ENCODE results near the gene PLEKHG2. TPM values are rescaled to one million over a fixed set of nuclear protein-coding genes. Genes with fewer than 3 reads are reported as not detected.
A peak's percentile ranks its signal among the peaks of the same experiment; 100 is the strongest.
"Not testable (repeated sequence)": the region's sequence is repeated elsewhere in the genome, so short reads cannot be mapped to it uniquely, and the experiment has no call there.

Gene PLEKHG2, protein sequence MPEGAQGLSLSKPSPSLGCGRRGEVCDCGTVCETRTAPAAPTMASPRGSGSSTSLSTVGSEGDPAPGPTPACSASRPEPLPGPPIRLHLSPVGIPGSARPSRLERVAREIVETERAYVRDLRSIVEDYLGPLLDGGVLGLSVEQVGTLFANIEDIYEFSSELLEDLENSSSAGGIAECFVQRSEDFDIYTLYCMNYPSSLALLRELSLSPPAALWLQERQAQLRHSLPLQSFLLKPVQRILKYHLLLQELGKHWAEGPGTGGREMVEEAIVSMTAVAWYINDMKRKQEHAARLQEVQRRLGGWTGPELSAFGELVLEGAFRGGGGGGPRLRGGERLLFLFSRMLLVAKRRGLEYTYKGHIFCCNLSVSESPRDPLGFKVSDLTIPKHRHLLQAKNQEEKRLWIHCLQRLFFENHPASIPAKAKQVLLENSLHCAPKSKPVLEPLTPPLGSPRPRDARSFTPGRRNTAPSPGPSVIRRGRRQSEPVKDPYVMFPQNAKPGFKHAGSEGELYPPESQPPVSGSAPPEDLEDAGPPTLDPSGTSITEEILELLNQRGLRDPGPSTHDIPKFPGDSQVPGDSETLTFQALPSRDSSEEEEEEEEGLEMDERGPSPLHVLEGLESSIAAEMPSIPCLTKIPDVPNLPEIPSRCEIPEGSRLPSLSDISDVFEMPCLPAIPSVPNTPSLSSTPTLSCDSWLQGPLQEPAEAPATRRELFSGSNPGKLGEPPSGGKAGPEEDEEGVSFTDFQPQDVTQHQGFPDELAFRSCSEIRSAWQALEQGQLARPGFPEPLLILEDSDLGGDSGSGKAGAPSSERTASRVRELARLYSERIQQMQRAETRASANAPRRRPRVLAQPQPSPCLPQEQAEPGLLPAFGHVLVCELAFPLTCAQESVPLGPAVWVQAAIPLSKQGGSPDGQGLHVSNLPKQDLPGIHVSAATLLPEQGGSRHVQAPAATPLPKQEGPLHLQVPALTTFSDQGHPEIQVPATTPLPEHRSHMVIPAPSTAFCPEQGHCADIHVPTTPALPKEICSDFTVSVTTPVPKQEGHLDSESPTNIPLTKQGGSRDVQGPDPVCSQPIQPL (N-terminal part only)
- 10 to 100 TPM; 53.2 to 68.0 (median 59.0) TPM for polyA plus RNA-seq (ENCODE audit: insufficient read length in 3 of 3)

DNA sequence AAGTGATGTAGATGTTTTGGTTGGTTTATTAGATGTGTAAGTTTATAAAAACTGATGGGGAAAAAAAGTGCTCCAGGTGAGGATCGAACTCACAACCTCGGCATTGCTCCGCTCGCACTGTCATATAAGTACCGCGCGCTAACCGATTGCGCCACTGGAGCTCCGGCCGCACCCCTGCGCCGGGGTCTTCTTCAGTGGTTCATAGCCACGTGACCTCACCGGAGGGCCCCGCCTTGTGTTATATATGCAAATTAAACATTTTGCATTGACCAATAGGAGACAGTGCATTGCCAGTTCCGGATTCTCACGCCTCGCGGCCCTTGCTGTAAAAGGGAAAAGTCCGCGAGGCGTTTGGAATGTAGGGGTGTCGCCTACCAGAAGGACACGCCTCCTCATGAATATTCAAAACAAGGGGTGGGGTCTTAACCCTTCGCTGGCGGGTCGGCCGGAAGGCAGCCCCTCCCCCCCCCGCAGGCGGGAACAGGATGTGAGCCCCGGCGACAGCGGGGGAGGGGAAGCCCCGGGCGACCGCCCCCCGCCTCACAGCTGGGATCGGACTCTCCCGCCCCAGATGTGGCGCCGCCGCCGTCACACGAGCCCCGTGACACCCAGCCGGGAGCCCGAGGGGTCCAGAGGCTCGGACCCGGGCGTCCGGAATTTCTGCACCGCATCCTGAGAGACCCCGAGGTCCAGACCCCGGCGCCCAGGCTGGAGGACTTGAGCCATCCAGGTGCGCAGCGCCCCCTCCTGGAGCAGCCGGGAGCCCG lies at the start of gene PLEKHG2:
Gene PLEKHG2 (plus strand): TSS at position 570 of the 767 bp plus-strand sequence. CDS start 1,418 bp downstream, outside the sequence.
- DNase-seq (ENCODE audit: low read depth in 3 of 3, low spot score in 2 of 3): peak; percentile 98 to 99 (median 98)

DNA sequence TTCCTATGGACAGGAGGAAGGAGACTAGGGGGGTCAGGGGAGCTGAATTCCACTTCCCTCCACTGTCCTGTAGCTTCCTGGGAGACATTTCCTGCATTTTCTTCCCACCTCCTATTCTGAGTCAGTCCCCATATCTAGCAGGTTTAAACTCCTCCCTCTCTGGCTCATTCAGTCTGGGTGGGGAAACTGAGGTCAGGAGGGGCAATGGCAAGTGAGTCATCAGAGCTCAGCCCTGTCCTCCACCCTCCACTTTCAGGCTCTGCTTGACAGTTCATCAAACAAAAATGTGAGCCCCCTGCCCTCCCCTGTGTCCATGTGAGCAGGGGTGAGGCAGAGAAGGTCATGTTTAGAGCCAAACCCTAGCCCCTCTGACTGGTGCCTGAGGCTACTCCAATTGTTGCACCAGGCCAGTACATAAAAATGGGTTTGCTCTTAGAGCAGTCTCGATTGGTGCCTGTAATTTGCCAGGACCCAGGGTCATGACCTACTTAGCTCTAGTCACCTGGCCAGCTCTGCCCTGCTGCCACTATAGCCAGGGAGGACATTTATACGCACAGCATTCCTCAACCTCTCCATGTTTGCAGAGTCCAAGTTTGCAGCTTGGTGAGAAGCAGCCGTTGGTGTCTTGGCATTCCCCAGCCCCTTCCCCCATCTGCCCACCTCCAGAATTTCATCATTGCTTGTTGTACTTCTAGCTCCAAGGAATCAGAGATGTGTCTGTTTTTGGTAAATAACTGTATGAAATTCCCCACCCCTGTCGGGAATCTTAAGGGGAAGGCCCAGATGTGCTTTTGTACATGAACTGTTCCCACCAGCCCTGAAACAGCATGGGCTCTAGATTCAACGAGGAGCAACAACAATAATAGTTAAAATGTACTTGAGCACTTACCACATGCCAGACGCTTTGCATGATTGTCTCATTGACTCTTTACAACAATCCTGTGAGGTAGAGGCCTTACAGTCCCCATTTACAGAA lies 49.5 kb upstream of the PLEKHG2 start:
- DNase-seq (ENCODE audit: low read depth in 3 of 3, low spot score in 2 of 3): no peak

DNA sequence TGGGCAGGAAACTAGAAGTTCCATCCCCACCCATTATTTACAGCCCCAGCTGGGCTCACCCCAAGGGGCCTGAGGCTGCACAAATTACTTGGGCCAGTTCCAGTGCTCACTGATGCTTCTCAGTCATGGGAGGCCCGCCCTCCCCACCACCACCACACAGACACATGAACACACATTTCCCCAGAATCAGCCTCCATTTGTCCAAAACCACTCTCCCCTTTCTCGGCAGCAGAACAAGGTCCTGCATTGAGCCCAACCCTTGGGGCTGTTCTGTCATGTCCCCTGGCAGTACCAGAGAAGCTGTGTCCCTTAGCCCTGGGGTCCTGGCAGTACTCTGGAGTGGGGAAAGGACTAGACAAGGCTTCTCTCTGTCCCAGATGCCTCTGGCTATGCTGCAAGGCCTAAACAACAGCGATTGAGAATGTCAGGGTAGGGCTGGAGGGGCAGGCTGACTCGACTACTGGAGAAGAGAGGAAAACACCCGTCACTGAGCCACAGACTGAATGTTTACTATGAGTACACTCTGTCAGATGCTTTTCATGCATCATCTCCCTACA lies 48.5 kb upstream of the PLEKHG2 start:
- no peak for DNase-seq (ENCODE audit: low read depth in 3 of 3, low spot score in 2 of 3)

DNA sequence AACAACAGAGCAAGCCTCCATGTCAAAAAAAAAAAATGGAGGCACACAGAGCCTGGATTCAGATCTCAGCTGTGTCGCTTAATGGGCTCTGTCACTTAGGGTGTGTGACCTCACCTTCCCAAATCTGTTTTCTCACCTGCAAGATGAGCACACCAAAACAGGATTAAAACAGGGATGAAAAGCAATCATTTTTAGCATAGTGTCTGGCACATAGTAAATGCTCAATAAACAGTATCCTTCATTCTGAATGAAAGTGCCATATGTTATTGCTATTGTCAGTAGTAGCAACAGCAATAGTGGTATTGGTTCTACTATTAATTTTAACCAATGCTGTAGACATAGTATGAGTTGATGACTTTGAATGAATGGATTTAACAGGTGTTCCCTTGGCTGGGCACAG lies 46.9 kb upstream of the PLEKHG2 start:
- no peak for DNase-seq (ENCODE audit: low read depth in 3 of 3, low spot score in 2 of 3)

DNA sequence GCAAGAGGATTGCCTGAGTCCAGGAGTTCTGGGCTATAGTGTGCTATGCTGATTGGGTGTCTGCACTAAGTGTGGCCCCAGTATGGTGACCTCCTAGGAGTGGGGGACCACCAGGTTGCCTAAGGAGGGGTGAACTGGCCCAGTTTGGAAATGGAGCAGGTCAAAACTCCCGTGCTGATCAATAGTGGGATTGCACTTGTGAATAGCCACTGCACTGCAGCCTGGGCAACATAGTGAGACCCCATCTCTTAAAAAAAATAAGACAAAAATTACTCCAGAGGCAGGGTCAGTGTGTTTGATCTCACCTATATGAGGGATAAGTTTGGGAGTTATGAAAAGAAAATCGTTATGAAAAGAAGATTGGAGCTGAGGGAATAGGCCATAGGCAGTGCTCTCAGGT lies 43.3 kb upstream of the PLEKHG2 start:
- DNase-seq (ENCODE audit: low read depth in 3 of 3, low spot score in 2 of 3): no peak

DNA sequence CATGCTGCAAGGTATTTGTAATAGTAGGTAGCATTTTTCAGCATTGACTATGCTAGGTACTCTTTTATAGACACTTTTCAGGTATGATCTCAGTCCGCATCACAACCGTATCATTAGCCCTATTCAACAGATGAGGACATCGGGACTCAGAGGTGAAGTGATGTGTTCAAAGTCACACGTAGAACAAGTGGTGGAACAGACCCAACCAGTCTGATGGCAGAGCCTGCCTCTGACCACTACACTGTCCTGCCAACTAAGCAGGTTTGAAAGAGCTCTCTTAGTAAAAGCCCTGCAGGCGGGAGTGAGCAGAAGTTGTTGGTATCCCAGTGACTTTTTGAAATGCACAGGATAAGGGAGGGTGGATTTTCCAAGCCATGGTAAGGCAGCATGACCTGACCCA lies 41.7 kb upstream of the PLEKHG2 start:
- no peak for DNase-seq (ENCODE audit: low read depth in 3 of 3, low spot score in 2 of 3)

DNA sequence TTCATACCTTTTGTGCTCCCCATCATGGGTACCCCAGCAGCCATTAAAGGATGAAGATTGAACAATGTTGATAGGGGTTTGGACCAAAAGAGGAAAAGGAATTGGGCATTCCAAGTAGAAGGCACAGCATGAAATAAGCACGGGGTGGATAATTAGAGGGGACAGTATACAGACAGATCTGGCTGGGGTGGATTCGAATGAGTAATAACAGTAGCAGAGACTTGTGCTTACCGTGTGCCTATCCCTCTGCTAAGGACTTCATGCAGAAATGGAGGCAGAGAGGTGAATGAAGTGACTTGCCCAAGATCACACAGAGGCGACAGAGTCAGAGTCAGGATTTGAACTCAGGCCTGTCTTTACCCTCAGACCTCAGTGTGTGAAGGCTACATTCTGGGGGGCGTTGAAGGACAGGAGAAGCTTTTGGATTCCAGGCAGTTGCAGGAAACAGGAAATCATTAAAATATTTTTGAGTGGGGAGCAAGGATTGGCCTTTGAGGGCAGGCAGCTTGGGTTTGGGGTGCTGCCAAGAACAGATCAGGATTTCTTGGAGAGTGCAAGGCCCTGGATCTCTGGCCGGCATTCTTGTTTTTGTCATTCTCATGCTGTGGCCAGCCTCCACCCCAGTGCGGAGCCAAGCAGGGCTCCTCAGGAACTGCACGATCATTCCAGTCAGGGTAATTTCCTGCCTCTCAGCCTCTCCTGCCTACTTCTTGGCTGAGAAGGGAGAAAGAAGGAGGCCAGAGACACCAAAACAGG lies 40.2 kb upstream of the PLEKHG2 start:
- DNase-seq (ENCODE audit: low read depth in 3 of 3, low spot score in 2 of 3): peak; percentile 56 to 60 (median 56)

DNA sequence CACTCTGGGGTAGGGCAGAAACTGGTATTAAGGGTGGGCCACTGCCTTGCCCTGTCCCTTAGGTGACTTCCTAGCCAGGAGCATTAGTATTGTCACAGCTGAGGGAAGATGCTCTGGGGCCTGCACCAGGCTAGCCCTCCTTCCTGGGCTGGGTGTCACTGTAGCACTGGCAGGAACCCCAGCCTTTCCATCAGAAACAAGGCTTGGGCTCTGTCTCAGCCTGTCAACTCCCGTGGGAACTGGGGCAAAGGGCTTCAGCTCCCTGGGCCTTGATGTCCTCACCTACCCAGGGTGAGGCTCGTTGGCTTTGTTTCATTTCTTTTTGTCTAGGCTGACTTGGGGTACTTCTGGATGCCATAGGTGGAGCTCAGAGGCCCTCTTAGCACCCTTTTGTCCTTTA lies 39.5 kb upstream of the PLEKHG2 start:
- no peak for DNase-seq (ENCODE audit: low read depth in 3 of 3, low spot score in 2 of 3)

DNA sequence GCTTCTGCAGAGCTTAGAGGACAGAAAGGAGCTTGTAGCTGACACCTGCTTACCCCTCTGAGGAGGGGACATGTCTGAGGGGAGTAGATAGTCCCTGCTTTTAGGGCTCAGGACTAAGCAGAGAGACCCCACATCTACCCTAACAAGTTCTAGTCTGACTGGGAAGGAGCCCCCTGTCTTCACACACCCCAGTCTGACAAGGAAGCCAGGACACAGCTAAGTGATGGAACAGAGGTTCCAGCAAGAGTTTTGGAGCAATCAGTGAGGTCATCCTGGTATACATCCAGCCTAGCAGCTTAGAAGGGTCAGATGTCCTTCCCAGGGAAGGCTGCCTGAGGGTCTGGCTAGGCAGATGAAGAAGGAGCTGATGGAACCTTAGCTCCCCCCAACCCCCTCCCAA lies 36.5 kb upstream of the PLEKHG2 start:
- DNase-seq (ENCODE audit: low read depth in 3 of 3, low spot score in 2 of 3): no peak

DNA sequence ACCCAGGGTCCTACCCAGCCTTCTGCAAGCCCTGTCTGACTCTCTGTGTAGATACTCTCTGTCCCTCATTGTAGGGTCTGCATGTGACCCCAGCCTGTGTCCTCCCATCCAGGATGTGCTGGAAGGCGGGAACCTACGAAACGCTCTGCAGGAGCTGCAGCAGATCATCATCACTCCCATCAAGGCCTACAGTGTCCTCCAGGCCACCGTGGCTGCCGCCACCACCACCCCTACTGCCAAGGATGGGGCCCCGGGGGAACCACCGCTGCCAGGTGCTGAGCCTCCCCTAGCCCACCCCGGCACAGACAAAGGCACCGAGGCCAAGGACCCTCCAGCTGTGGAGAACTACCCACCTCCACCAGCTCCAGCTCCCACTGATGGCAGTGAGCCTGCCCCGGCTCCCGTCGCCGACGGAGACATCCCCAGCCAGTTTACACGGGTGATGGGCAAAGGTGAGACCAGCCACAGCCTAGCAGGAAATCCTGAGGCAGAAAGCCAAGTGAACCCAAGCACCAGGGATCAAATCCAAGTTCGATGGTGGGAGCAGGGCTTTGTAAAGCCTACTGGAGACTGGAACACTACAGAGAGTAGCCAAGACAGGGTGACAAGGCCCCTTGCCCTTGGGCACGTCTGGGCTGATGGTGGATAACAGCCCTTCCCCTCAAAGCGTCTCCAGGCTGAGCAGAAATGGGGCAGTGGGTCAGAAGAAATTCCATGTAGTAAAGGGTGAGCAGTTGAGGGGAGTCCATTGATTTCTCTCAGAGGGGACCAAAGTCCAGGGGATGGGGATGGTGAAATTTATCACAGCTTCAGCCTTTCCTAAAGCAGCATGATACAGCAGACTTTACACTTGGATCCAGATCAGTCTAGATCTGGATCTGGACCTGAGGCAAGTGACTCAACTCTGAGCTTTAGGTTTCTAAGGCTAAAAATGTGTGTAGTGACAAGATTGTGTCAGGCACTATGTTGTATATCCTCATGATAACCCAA lies 34.8 kb upstream of the PLEKHG2 start:
- no peak for DNase-seq (ENCODE audit: low read depth in 3 of 3, low spot score in 2 of 3)

DNA sequence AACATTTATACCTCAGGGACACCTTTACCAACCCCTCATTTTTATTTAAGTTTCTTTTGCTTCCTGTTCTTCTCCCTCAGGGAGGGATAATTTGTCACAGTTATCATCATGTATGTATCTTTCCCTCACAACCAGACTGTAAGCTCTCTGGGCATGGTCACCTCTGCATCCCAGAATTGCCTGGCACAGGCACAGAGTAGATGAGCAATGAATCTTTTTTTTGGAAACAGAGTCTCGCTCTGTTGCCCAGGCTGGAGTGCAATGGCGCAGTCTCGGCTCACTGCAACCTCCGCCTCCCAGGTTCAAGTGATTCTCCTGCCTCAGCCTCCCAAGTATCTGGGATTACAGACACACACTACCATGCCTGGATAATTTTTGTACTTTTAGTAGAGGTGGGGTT lies 33.1 kb upstream of the PLEKHG2 start:
- DNase-seq (ENCODE audit: low read depth in 3 of 3, low spot score in 2 of 3): not testable (repeated sequence)

DNA sequence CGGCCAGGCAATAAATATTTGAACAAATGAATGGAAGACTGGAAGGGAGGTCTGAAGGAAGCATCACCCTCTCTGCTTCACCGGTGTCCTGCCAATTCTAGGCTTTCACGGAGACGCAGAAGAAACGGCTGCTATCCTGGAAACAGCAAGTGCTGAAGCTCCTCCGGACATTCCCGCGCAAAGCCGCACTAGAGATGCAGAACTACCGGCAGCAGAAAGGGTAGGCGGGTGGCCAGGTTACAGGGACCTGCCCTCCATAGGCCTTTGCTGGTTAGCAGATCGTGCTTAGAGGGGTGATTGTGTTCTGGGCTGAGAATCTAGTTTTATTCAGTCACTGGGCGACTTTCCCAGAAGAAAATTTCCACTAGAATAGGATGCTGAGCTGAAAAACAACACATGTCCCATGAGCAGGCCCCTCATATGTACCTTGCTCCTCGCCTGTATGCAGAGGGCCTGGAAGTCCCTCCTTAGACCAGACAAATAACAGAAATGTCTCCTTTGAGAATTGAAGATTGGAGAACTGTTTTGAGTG lies 32.5 kb upstream of the PLEKHG2 start:
- no peak for DNase-seq (ENCODE audit: low read depth in 3 of 3, low spot score in 2 of 3)

DNA sequence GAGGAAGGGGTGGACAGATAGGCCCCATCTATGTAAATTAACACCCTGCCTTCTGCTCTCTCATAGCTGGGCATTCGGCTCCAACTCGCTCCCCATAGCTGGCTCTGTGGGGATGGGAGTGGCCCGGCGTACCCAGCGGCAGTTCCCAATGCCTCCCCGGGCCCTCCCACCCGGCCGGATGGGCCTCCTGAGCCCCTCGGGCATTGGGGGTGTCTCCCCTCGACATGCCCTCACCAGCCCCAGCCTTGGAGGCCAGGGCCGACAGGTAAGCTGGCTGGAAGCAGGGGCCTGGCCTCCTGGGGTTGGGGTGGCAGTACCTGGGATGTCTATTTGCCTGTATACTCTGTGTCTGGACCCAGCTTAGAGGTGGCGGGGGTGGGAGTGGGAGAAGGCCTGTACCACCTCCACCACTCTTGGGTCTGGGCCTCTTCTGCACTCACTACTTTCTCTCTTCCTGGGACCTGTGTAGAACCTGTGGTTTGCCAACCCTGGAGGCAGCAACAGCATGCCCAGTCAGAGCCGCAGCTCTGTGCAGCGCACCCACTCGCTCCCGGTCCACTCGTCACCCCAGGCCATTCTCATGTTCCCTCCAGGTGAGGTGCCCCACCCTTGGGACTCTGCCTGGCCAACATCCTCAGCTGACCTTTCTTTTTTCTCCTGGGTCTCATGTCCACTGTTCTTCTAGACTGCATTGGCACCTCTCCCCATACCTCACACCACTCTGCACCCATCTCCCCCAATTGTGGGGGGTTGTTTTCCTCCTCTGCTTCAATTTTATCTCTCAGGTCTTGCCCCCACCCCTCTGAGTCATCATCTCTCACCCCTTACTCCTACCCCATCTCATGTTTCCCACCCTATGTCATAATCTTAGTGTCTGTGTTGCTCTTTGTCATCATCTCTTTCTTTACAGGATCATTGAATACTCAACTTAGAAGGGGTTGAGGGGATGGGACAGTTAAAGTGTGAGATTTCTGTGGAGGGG lies 31.7 kb upstream of the PLEKHG2 start:
- DNase-seq (ENCODE audit: low read depth in 3 of 3, low spot score in 2 of 3): no peak

DNA sequence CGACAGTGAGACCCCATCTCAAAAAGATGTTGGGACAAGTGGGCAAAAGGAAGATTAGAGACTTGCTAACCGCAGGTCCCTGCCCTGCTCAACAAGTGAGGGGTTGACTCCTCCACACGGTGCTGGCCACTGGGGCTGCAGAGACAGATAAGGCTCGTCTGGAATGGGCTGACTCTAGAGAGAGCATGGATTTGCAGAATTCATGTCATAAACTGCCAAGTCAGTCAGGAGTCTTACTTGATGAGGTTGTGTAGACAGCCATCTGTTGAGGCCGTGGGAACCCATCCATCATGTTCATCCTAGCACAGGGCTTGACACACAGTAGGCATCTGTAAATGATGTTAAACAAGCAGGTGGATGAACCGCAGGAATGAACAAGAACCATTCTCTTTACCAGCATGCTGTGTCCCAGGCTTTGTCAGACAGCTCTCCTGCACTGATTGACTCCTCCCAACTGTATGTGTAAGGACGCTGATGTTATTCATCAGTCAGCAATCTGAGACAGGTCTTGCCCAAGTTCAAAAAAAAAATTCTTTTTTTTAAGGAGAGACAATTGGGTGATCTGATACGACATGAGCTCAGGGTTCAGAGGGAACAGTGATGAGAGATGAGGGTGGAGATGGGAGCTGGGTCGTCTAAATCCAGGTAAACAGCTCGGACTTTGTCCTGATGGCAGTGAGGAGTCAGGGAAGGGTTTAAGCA lies 30.4 kb upstream of the PLEKHG2 start:
- DNase-seq (ENCODE audit: low read depth in 3 of 3, low spot score in 2 of 3): no peak

Data from right renal cortex interstitium (tissue), 3 donors.